ENCODE measurements around the gene LOXHD1.

- TF ChIP-seq GTF2I (CRISPR knock-in tag; conservative IDR thresholded peaks at IDR 0.05): no peak
- TF ChIP-seq FOXK1 (CRISPR knock-in tag; IDR thresholded peaks at IDR 0.05): no peak
- TF ChIP-seq CTCF (IDR thresholded peaks at IDR 0.05): no peak
- TF ChIP-seq NFYB (CRISPR knock-in tag; conservative IDR thresholded peaks at IDR 0.05; ENCODE audit: low read depth): no peak
- TF ChIP-seq JAZF1 (CRISPR knock-in tag; IDR thresholded peaks at IDR 0.05): no peak
- no peak for TF ChIP-seq TCF7 (CRISPR knock-in tag; IDR thresholded peaks at IDR 0.05; ENCODE audit: low read depth)
Measured at GRCh38 chr18:46625069-46625468, 32.0 kb downstream of the LOXHD1 start.
